Fibroblast of skin of back (primary cell): ENCODE results near the gene BCL11B.

Experiments
- DNase-seq: peaks from one replicate; pipeline ENCODE4 v3.0.0-alpha.2; 2013

The BCL11B gene

DNA sequence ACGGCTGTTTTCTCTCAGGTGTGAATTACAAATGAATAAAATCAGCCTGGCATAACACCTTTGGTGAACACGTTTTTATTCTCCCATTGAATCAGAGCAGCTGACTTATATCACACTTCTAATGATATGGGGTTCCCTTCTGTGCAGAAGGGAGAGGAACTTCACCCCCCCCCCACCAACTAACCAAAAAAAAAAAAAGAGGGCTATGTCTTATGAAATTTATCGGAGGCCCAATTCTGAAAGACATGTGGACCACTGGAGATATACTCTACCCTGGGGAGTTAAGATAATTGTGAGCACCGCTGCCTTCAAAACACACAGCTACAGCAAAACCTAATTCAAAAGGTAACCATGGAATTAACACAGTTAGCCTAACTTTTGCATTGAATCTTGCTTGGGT, 4.6 kb downstream of the BCL11B start:
- no peak for DNase-seq

DNA sequence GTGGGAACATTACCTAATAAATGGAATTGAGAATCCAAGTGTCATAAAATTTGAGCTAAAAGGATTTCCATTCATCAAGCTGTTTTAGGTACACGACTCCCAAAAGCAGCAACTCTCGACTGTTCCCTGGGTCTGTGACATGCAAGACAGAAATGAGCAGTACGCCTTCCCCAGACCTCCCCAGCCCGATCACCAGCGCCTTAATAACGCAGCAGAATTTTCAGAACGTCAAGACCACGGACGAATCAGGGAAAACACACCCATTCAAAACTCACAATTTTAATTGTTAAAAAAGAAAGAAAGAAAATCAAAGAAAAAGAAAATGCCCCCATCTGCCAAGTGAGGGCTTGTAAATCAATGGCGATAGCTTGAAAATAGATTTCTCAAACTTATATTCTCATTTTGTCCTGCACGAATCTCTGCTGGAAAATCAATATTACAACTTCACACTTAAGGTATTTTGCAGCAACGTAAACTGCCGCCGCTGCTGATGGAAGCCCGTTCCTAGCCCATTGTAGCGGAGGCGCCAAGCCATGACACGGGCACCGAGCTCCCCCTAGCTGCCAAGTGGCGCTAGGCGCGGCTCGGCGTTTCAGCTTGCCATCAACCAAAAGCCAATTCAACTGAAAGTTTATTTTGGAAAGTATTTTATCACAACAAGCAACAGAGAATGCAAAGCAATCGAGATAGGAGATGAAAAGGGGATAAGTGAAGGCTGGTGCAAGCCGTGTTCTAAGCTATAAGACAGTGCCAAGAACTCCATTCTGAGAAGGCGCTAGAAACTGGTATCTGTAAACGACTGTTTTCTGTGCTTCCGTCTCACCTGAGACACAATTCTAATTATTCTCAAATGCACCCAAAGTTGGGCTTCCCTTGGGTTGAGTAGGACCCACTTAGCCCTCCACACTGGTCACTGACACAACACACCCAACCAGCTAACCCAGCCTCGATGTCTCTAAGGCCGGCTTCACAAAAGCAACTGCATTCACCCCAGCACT, 5.5 kb downstream of the BCL11B start:
- peak; percentile 67 for DNase-seq

DNA sequence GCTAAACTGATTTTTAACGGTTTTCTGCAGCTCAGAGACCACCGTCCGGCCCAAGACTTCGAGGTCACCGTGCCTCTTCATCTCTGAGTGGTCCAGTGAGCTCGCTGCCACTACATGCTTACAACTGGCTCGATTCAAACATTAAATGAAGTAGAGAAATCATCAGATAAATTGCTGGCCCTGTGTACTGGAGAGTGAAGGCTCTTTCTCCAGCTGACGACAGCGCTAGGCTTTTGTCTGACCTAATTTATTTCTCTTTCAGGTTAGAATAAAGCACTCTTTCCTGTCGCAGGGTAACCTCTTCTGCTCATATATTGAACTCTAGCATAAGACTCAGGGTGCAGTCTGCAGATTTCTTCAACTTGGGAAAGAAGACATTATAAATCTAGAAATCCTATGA, 6.4 kb downstream of the BCL11B start:
- no peak for DNase-seq

DNA sequence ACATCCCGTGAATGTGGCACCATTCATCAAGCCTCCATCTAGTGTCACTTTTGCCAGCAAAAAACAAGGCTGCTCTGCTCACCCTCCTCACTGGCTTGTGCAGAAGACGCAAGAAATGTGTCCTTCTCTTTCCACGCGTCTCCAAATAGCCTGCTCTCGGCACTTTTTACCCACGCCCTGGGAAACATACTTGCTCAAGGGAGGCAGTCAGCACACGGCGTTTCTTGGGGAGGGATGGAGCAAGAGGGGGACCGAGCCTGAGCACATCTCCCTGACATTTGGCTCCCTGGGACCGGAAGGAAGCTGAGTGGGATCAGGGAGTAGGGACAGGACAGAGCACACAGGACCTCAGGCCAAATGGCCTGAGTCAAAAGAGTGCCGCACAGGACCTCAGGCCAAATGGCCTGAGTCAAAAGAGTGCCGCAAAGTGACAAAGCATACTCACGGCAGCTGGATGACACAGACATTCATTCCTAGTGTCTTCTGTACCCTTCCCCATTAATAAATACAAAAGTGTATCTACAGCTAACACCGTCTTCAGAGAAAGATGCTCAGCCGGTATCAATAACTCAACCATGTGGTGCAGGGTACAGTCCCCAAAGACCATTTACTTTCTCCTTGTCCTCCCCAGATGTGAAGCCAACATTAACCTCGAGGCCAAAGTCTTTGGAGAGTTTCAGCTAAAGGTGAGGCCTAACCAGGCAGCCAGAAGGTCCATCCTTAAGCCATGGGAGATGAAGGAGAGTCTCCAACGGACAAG, 7.1 kb downstream of the BCL11B start:
- no peak for DNase-seq

DNA sequence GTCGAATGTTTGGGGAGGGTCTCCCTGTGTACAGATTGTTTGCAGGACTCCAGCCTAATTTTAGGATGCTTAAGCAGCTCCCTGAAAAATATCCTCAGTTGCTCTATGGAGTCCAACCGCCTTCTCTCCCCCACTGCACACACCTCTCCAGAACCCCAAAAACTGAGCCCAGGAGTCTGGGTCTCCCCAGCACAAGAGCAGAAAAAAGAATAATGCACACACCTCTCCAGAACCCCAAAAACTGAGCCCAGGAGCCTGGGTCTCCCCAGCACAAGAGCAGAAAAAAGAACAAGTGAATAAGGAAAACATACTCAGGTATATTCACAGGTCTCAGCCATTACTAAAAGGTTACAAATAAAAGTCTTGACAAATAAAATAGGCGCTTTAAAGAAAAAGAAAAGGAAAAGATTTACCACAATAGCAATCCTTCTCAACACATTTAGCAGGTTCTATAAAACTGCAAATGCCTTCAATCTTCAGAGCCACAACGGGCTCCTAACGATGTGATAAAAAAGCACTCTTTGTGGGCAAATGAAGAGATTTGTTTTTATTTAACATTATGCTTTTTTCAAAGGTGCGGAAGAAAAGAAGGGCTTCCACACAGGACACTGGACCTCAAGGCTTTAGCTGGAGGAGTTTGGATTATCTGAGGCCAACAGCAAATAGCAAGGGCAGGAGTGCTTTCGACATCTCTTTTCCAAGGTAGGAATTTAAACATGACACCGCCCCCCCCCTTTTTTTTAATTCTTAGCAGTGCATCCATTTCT, 8.2 kb downstream of the BCL11B start:
- no peak for DNase-seq

DNA sequence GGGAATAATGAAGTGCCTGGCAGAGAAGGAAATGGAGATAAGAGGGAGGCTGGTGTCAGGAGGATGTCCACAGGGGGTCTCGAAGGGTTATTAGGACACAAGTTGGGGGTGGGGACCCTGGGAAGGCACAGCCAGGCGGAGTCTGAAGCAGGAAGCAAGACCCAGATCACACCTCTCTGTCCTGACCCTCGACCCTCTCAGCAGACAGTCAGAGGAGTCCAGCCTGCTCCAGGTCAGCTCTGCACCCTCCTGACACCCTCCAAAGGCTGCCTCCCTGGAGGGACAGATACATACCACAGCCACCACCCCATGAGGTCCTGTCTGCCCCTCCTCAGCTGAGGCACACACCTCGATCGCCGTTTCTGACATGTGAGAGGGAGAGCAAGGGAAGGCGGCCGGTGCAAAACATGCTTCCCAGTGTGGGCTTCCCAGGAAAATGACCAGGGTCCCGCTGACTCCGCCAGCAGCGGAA, 9.0 kb downstream of the BCL11B start:
- no peak for DNase-seq

DNA sequence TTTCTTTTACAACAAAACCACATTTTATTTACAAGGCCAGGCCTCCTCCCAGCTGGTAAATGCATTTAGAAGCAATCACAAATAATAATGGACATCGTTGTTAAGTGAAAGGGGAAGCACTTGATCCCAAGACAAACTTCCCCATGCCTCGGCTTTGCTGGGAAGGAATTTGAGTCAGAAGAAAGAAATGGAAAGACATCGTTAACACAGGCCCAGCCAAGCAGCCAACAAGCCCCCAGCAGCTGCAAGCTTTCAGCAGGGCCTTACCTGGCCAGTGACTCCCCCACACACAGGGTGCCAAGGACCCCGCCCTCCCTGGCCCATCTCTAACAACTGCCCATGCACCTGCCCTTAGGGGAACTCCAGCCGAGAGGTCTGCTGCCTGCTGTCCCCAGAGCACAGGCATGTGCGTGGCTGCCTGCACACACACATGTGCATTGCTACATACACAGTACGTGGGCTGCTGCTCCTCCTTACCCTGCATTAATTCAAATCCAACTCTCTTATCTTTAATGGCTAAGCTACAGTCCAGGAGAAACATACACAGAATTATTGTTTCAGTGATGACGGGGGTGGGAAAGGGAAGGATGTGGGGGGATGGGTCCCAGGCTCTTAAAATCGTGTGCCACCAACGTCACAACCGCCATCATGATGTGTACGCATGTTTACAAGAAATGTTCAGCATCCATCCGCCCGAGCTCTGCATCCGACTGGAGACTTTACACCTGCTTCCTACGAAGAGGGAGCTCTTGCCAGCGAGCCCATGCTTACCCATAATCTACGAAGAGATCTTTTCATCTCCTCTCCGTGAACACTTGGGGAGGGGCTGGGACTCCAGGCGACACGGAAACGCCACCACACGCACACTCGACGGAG, 9.8 kb downstream of the BCL11B start:
- no peak for DNase-seq

- no peak for DNase-seq
These were observed 11.1 kb downstream of the BCL11B start for GRCh38 chr14:99260587-99261551.

GRCh38 chr14:99260116-99260515, 11.9 kb downstream of the BCL11B start:
- no peak for DNase-seq

DNA sequence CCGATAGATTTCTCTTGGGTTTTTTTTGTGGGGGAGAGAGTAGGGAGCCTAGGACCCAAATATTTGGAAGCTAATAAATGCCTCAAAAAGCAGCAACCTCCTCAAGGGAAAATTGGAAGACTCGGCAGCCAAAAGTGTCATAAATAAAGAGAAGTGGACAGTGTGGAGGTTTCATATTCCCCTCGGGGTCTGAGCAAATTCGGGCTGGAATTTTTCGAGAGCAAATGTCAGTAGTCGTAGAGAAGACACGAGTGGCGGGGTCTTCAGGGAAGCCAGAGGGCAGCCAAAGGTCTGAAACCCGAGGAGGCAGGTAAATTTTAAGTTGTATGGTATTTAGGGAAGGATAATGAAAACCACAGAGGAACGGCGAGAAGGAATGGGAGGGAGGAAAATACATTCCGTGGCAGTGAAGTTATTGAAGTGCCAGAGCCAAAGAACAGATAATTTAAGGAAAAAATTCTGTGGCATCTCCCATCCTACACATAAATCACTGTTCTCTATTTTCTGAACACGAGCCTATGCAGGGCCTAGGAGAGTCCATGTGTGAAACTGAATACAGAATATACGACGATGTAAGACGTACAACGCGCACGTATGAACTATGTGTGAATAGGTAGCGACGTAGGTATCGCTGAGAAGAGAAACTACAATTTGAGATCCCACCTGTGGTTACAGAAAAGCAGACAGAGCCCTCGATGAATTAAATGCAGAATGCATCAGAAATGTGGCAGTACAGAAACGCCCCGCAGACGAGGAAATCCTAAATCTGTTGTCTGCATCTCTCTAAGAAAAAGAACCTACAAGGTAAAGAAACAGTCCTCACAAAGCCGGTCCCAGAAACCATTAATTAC, 12.9 kb downstream of the BCL11B start:
- DNase-seq: no peak

- no peak for DNase-seq
These were observed 13.6 kb downstream of the BCL11B start for GRCh38 chr14:99258341-99258861.

DNA sequence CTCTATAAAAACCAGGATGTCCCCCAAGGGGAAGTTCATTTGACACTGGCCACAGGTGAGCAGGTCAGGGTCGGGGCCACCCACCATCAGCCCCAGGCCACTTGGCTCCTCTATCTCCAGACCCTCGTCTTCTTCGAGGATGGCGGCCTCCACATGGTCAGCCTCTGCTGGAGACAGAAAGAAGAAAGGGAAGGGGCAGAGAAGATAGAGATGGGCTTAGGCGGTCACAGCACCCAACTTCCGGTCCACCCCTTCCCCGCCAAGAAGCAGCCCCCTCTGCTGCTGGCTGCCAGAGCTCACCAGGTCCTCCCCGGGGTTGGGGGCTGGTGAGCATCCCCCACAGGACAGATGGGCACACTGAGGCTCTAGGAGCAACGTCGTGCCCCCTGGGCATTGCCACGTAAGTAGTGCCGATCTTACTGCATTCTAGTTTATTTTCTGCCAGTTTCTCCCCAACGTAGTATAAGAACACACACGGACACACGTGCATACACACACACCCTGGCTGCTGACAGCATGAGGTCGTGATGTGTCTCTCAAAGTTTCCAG, 14.2 kb downstream of the BCL11B start:
- no peak for DNase-seq

GRCh38 chr14:99257122-99257672, 14.8 kb downstream of the BCL11B start:
- no peak for DNase-seq

DNA sequence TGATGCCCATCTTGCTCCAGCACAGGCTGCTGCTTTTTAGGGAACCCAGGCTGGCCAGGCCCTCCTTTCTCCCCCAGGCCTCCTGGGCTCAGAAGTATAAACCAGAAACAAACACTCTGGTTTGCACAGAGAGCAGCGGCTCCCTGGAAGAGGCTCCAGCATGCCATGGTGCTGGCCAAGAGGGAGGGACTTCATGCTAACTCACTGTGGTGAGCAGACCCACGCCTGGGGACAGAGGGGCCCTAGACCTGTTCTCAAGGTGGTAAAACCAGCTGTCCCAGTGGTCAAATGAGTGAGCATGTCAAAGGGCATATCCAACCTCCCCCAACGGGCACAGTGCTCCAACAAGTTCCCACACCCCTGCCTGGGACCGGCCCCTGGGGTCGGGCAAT, 15.5 kb downstream of the BCL11B start:
- no peak for DNase-seq

GRCh38 chr14:99255621-99256482, 16.1 kb downstream of the BCL11B start:
- DNase-seq: no peak

DNA sequence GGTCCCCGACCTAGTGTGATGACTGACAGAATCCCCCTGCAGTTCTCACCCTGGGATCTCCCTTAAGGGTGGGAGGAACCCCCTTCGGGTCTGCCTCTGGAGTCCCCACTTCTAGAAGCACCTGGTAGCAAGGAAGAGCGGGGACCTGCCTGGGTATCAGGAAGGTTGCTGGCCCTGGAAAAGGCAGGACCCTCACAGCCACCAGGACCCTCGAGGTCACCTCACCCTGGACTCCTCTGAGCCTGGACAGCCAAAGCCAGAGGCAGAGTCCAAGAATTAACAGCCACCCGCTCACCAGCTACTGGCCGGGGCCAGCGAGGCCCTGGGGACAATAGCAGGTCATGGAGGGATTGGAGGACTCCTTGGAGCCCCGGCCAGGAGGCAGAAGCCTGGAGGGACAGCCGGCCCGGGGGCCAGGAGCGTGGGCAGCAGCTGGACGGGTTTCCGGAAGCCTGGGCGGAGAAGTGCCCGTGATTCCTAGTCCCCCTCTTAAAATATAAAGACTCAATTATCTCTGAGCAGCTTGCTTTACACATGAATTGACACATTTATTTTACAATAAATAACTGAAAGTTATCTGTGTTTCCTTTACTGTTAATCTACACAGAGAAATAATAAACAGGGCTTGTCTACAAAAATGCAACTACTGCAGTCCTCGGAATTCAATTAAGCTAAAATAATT, 17.5 kb downstream of the BCL11B start:
- no peak for DNase-seq

GRCh38 chr14:99253890-99254289, 18.1 kb downstream of the BCL11B start:
- no peak for DNase-seq
